Fibroblast of pulmonary artery (primary cell): ENCODE results near the gene DLGAP1.

Experiments
- DNase-seq: peaks from one replicate; pipeline ENCODE4 v3.0.0-alpha.2; 2010; ENCODE audit warnings: low read depth
- H3K4me3 ChIP-seq: replicated peaks from 2 replicates; pipeline ENCODE4 v1.5.1; 2011; ENCODE audit warnings: low read depth, mild to moderate bottlenecking, control low read depth, low read length, moderate library complexity
- CTCF ChIP-seq: IDR thresholded peaks from 2 replicates; pipeline ENCODE4 v1.5.1; 2011; ENCODE audit warnings: mild to moderate bottlenecking, control low read depth, low read length, inconsistent platforms; ENCODE audit errors: missing control alignments

Gene DLGAP1

GRCh38 chr18:4358618-4359017 lies 96.5 kb downstream of the DLGAP1 start:
- DNase-seq = no peak

GRCh38 chr18:4357579-4357978 lies 97.5 kb downstream of the DLGAP1 start:
- no peak for DNase-seq
- no peak for TF ChIP-seq CTCF
- no peak overlapping the region for H3K4me3 ChIP-seq

More at GRCh38 chr18:4358618-4359017, 96.5 kb downstream of the DLGAP1 start:
- no peak for TF ChIP-seq CTCF
- no peak overlapping the region for H3K4me3 ChIP-seq

GRCh38 chr18:4356929-4357328 lies 98.2 kb downstream of the DLGAP1 start:
- no peak overlapping the region for H3K4me3 ChIP-seq
- no peak for DNase-seq
- TF ChIP-seq CTCF = no peak

GRCh38 chr18:4353853-4354418 lies 101.2 kb downstream of the DLGAP1 start:
- no peak overlapping the region for H3K4me3 ChIP-seq
- no peak for DNase-seq
- TF ChIP-seq CTCF = no peak

GRCh38 chr18:4352746-4353551 lies 102.2 kb downstream of the DLGAP1 start:
- TF ChIP-seq CTCF = no peak
- no peak overlapping the region for H3K4me3 ChIP-seq
- no peak for DNase-seq

- no peak for DNase-seq
- no peak overlapping the region for H3K4me3 ChIP-seq
- TF ChIP-seq CTCF = no peak
These were observed 104.1 kb downstream of the DLGAP1 start for GRCh38 chr18:4351005-4351404.
